ENCODE data around the gene OR10AD1. TPM values are rescaled to one million over a fixed set of nuclear protein-coding genes. Genes with fewer than 3 reads are reported as not detected.

The OR10AD1 gene
- total and polyA plus RNA-seq, 9 of the 15 experiments (the other 6 are each of a cell fraction or from before 2014, with no cell fraction given): not detected

DNA sequence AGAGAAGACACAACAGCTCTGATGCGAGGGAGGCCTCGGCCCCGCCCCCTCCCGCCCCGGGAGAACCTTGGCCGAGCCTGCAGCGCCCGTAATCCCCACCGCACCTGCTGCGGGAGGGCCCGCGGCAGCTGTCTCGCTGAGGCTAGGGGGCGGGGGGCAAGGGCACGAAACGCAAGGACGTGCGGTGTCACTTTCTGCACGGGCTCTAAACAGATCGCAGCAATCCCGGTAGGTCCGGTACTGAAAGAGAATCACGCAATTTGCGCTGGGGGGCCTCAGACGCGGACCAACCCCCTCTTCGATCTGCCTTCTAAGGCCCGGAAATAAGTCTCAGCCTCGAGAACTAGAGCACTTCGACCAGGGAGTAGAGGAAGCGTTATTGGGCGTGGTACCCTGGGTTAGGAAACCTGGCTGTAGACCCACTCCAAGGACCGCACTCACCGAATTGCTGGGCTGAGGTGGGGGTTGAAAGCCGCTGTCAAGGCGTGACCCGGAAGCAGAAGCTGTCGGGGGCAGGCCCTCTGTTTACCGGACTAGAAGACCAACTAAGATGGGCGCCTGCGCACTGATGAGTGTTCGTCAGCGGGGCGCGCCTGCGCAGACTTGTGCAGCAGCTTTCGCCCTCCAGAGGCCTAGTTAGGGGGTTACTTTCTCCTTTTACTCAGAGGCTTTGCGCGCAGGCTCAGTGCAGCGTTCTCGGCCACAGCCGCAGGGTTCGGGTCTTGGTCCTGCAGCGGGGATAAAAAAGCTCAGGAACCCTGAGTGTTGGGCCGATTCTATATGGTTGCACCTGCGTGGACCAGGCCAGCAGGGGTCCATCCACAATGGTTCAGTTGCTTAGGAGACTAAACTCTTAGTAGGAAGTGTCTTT, 45.8 kb downstream of the OR10AD1 start, which contains the start of gene ASB8 (continued):
- no peak for TF ChIP-seq GATAD2B (IDR thresholded peaks at IDR 0.05; ENCODE audit: borderline replicate concordance)
- TF ChIP-seq, protein P1, sequence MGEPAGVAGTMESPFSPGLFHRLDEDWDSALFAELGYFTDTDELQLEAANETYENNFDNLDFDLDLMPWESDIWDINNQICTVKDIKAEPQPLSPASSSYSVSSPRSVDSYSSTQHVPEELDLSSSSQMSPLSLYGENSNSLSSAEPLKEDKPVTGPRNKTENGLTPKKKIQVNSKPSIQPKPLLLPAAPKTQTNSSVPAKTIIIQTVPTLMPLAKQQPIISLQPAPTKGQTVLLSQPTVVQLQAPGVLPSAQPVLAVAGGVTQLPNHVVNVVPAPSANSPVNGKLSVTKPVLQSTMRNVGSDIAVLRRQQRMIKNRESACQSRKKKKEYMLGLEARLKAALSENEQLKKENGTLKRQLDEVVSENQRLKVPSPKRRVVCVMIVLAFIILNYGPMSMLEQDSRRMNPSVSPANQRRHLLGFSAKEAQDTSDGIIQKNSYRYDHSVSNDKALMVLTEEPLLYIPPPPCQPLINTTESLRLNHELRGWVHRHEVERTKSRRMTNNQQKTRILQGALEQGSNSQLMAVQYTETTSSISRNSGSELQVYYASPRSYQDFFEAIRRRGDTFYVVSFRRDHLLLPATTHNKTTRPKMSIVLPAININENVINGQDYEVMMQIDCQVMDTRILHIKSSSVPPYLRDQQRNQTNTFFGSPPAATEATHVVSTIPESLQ (CRISPR knock-in tag; IDR thresholded peaks at IDR 0.05): no peak
- no peak for TF ChIP-seq ZNF589 (CRISPR knock-in tag; IDR thresholded peaks at IDR 0.05; ENCODE audit: low read depth)
- TF ChIP-seq SREBF1 (IDR thresholded peaks at IDR 0.05; ENCODE audit: borderline replicate concordance, low read depth, low read length): peak; percentile 72; the same call in 1 of the 2 replicates
- TF ChIP-seq, protein P2, sequence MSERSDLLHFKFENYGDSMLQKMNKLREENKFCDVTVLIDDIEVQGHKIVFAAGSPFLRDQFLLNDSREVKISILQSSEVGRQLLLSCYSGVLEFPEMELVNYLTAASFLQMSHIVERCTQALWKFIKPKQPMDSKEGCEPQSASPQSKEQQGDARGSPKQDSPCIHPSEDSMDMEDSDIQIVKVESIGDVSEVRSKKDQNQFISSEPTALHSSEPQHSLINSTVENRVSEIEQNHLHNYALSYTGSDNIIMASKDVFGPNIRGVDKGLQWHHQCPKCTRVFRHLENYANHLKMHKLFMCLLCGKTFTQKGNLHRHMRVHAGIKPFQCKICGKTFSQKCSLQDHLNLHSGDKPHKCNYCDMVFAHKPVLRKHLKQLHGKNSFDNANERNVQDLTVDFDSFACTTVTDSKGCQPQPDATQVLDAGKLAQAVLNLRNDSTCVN (CRISPR knock-in tag; IDR thresholded peaks at IDR 0.05): no peak
- peak; percentile 16; the same call in 1 of the 2 replicates for TF ChIP-seq LCOR (CRISPR knock-in tag; IDR thresholded peaks at IDR 0.05)
- no peak for TF ChIP-seq MTA1 (IDR thresholded peaks at IDR 0.05; ENCODE audit: borderline replicate concordance)
- no peak for TF ChIP-seq ZSCAN29 (IDR thresholded peaks at IDR 0.05)
- TF ChIP-seq NONO (IDR thresholded peaks at IDR 0.05; ENCODE audit: low read depth in 2 of 2, low read length in 1 of 2): 0 out of 4 replicates have a peak, but pooled peaks of 1 of the 2 experiments have one; percentile 23
- TF ChIP-seq NFIX (CRISPR knock-in tag; IDR thresholded peaks at IDR 0.05; ENCODE audit: low read depth): no peak
- TF ChIP-seq FOXJ2 (tag; IDR thresholded peaks at IDR 0.05): peak; percentile 91
- no peak for TF ChIP-seq ZNF518B (CRISPR knock-in tag; IDR thresholded peaks at IDR 0.05)
- no peak for TF ChIP-seq CGGBP1 (CRISPR knock-in tag; IDR thresholded peaks at IDR 0.05)
- TF ChIP-seq SRSF7 (optimal IDR thresholded peaks at IDR 0.05; ENCODE audit: low read depth, low read length): no peak
- no peak for TF ChIP-seq ZNF232 (CRISPR knock-in tag; IDR thresholded peaks at IDR 0.05)
- no peak for TF ChIP-seq SMAD1 (IDR thresholded peaks at IDR 0.05; ENCODE audit: low read depth, low read length, partially characterized antibody)
- no peak for TF ChIP-seq ATF1 (CRISPR knock-in tag; IDR thresholded peaks at IDR 0.05)
- TF ChIP-seq ATF1 (tag; IDR thresholded peaks at IDR 0.05): peak; percentile 78
- TF ChIP-seq SRSF9 (IDR thresholded peaks at IDR 0.05; ENCODE audit: borderline replicate concordance, low read depth, low read length): no peak
- no peak for TF ChIP-seq PREB (CRISPR knock-in tag; IDR thresholded peaks at IDR 0.05)

All from K562 (cell line).